HG02970 (cell line): ENCODE data around the gene ASTN2.

Experiments
- ATAC-seq: cut with Tn5 transposase; IDR thresholded peaks from one replicate; pipeline ENCODE4 v1.9.1; 2021; ENCODE audit warnings: mild to moderate bottlenecking, moderate library complexity, moderate number of reproducible peaks; ENCODE audit not compliant: unreplicated experiment, low FRiP score

Gene ASTN2

DNA sequence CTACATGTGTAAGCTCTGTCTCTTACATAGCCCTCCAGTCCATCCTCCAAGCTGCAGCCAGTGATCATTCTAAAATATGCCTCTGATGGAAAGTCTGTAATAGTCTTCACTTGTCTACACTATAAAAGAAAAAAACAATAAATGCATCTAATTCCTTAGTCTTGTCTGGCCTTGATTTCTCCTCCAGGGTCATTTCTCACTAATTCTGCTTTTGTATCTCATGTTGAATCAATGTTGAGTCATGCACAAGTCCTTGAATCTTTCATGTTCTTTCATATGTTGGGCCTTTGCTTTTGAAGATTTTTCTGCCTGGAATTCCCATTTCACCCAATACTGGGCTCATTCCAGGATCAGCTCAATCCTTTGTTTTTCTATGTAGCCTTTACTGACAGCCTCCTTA, 848.9 kb downstream of the ASTN2 start:
- no peak for ATAC-seq

DNA sequence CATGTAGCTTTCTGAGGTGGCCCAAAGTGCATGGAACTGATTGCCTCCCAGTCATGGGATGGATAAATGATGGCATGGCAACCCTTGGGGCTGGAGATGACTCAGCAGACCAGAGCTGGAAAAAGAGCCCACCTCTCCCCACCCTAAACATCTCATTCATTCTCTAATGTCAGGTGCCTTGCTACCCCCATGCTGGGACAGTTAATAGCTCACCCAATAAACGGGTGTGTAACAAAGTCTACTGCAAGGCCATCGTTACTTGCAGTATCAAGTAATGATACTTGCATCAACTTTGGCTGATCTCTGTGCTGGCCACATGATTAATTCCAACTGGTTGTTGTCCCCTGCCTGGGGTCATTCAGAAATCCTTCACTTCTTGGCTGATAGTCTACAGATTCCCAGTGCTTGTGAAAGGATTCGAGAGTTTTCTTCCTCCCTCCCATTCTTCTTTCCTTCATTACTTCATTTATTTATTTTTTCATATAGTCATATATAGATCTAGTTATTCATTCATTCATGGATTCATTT, 850.5 kb downstream of the ASTN2 start:
- no peak for ATAC-seq

DNA sequence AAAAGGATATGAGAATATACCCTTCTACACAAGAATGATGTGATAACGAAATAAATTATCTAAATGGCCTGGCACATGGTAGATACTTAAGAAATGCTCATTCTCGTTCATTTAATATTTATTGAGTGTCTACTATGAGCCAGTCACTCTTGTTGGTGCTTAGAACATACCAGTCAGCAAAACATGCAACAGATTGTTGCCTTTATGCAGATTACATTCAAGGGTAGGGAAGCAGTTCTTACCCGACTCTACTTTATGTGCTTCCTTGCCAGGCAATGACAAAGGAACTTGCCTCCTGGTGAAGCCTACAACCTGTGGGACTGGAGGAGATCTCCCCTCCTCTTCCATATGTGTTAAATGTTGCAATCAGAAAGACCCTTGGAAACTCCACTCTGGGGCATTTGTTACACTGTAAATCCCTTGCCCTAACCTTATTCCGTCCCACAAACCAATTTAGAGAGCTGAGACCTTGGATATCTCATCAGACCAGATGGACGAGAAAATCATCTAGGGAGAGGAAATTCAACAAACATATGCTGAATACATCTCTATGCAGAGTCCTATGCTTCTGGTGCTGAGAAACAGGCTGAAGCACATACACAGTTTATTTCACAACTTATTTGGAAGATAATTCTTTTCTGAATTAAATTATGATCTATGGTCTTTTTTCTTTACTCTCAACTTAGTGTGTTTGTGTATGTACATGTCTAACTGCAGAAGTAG, 855.9 kb downstream of the ASTN2 start:
- ATAC-seq = no peak

DNA sequence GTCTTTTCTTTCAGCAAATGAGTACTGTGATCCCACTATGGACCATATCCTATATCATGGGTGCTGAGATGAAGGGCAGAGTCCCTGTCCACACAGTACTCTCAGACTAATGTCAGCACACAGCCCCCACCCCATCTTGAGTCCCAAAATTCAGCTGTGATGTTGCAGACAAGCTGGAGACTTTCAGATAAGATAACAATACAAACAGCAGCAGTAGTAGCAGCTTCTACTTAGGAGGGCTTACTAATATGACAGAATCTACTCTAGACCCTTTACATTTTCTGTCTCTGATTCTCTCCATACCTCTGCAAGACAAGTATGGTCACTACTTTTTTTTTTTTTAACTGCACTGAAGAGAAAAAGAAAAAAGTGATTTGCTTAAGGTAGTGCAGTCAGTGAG, 856.8 kb downstream of the ASTN2 start:
- ATAC-seq = no peak

DNA sequence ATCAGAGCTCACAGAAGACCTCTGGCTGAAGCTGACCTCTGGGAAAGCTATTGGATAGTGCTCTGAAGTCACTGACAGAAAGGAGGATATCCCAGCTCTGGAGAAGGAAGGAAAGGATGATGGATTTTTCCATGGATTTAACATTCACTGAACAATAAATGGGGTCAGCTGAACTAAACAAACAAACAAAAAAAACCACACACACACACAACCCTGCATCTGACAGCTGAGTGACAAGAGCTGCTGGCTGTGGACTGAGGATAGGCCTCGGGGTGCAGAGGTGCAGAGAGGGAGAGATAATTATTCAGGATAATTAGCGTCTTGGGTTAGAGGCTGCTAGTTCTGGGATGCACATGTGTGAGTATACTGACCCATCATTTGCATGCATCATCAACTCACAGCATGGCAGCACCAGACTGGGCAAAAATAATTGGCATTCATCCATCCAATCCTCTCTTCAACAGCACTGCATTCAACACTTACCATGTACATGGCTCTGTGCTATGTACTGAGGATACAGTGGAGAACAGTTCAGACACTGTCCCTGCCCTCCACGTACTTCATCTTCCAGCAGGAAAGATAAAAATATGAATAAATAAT, 859.2 kb downstream of the ASTN2 start:
- no peak for ATAC-seq

- no peak for ATAC-seq
Measured at GRCh38 chr9:116555119-116555518, 859.7 kb downstream of the ASTN2 start.

DNA sequence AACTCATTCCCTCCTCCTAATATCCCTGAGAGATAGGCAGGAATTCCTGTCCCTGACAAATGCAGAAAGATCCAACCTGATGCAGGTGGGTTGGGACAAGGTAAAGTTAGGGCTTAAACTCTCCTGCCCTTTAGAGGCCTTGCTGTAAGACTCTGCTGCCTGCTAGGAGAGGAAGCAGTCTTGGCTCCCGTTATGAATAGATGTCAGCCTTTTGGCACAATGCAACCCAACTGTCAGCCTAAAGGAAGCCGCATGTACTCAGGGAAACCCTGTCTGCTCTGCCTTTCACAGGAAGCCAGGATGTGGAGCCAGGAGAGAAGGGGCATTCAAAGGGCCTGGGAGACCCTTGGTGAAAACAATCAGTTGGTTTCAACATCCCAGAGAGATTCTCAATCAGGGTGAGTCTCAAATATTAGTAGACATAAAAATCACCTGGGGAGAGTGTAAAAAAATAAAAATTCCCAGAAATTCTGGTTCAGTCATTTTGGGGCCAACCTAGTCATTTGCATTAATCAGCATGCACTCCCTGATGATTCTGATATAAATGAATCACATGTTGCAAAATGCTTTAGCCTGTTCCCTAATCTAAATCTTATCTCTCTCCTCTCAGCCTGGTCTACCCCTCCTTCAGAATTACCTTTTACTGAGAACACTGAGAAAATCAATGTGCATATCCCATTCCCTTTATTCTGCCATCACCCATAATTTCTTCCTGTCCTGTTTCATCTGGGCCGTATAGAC, 864.0 kb downstream of the ASTN2 start:
- no peak for ATAC-seq

- no peak for ATAC-seq
Measured at GRCh38 chr9:116549786-116550660, 864.8 kb downstream of the ASTN2 start.

GRCh38 chr9:116549061-116549664, 865.7 kb downstream of the ASTN2 start:
- ATAC-seq = no peak

DNA sequence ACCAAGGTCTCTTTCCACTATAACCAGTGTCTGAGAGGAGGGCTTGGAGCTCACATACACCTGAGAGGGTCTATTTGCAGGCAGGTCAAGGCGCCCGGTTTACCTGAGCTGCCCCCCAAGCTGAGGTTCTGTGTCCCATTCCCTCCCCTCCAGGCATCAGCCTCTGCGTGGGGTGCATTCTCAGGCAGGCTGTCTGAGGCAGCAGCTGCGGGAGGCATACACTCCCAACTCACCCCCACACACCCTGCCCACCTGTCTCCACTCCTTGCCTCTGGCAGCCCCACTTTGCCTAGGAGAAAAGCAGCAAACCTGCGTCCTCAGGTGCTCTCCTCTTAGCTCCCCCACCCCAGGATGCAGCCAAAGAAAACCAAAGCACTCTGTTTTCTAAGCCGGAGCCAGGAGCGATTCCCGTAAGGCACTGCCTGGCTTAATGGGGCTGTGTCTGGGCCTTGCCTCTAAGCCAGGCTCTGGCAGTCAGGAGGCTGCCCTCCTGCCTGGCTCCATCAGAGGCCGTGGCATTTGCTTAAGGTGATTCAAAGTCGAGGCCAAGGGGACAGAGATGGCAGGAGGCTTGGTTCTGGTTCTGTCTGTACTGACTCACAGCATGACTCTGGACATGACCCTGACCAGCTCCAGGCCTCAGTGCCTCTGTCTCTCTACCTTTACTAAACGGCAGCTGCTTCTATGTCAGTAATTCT, 867.0 kb downstream of the ASTN2 start:
- no peak for ATAC-seq

DNA sequence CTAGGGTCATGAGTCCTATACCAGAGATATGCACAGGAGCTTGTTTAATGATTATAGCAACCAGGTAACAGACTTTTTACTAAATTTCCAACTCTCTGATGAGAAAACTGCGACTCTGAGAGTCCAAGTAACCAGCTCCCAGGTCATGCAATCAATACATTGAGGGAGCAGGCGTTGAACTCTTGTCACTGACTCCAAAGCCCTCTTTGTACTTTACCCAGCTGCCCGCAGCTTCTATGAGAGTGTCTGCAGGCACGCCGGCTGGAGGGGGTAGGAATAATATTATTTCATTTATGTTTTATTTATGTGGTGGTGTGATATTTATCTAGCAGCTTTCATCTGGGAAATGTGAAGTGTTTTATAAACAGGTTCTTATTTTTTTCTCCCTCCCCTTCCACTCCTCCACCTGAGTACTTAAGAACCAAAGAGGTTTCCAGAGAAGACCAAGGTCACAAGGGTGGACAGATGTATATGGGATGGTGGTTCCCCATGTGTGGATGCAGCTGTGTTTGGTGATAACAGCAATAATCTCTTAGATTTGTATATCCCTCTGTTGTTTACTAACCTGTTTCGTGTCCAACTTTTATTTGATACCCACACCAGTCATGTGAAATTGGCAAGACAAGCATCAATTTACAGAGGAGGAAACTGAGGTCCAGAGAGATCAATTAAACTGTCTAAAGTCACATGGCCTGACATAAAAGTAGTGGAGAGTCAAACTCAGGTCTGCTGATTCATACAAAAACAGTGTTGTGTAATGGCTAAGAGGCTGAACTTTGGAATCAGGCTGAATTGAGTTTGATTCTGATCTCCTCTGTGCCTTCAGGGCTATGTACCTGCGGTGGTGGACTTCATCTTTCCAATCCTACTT, 867.9 kb downstream of the ASTN2 start:
- ATAC-seq = no peak

DNA sequence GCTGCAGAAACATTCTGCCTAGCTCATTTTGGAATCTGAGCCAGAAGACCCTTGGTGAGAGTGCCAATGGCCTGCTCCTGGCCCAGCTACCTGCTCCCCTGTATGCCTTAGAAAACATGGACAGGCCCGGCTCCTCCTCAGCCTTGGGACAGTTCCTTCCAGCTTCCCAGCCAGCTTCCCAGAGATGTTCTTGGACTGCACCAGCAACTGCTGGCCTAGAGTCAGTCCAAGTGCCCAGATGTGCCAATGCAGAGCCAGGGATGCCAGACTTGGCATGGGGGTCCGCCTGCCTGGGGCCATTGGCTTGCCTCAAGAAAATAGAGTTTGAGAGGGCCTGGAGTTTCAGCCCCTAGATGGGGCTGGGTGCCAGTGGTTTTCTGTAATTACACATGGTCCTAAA, 870.0 kb downstream of the ASTN2 start:
- ATAC-seq = no peak

- no peak for ATAC-seq
Measured at GRCh38 chr9:116543731-116544400, 871.0 kb downstream of the ASTN2 start.

GRCh38 chr9:116541402-116541801, 873.5 kb downstream of the ASTN2 start:
- ATAC-seq = no peak

DNA sequence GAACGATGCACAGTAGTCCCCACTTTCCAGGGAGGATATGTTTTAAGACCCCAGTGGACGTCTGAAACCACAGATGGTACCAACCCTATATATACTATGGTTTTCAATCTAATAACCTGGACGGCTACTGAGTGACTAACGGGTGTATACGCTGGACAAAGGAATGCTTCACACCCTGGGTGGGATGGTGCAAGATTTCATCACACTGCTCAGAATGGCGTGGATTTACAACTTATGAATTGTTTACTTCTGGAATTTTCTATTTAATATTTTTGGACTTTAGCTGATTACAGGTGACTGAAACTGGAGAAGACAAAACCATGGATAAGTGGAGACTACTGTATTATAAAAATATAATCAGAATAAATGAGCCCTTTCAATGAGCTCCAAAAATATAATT, 875.3 kb downstream of the ASTN2 start:
- ATAC-seq = no peak

DNA sequence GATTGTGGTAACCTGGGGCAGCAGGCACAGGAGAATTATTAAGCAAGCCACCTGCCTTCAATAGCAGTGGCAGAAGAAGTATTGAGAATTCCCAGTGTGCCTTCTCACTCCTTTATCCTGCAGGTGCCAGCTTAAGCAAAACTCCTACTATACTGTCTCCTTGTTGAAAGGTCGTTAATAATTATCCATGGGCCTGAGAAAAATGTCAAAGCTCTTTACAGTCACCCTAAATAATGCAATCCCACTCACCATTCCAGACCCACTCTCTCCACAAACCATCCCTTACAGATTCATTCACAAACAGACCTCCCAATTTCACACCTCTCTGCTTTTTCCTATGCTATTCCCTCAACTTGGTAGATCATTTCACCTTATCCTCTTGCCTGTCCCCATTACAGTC, 889.2 kb downstream of the ASTN2 start:
- no peak for ATAC-seq

GRCh38 chr9:116524778-116525470, 889.9 kb downstream of the ASTN2 start:
- ATAC-seq = no peak
